ENCODE results near the gene RAB35. TPM values are rescaled to one million over a fixed set of nuclear protein-coding genes. Genes with fewer than 3 reads are reported as not detected.

The RAB35 gene
- total RNA-seq, 2 donors from 2014 or later: 13.4 to 17.6 TPM

GRCh38 chr12:120065472-120065871 lies 51.1 kb downstream of the RAB35 start:
- H3K4me3 ChIP-seq: no peak overlapping the region
- no peak for DNase-seq (ENCODE audit: low spot score)
- no peak overlapping the region for H3K27ac ChIP-seq
- no peaks in the 10 kb centered on the region for H3K27me3 ChIP-seq
- TF ChIP-seq CTCF (IDR thresholded peaks at IDR 0.05): no peak
- no peaks in the 10 kb centered on the region for H3K36me3 ChIP-seq
- H3K4me1 ChIP-seq: peaks cover 0 to 5% of the 10 kb centered on the region in 2 donors
- H3K9me3 ChIP-seq: no peaks in the 10 kb centered on the region

DNA sequence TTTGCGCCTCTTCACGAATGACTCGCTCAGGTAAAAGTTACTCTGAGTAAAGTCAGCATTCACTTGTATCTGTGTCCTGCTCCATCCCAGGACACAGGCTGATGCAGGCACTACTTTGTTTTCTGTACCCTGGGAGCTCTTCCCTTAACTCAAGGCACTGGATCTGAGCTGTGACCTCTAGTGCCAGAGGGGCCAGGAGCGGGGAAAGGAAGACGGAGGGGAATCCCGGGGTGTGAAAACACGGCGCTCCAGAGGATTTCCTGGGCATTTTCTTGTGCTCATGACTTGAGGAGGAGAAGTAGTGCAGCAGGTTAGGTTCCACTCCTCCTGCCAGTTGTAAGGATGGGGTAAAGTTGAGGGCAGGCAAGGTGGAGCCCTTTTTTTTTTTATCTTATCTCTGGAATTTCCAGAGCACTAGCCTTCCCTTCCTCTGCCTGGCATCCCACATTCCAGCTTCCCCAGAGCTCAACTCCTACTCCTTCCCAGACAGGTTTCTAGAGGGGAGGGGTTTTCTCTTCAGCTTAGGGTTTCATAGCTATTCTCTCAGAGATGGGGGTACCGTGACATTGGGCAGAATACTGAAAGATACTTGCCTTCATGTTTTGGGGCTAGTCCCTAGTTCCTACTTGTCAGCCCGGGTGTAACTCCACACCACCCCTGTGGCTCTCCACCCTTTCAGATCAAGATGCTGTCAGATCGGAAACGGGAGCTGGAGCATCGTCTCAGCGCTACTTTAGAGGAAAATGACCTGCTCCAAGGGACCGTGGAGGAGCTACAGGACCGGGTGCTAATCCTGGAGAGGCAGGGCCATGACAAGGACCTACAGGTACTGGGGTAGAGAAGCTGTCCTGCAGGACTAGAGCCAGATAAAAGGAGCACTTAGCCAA lies 52.3 kb downstream of the RAB35 start:
- no peaks in the 10 kb centered on the region for H3K36me3 ChIP-seq
- no peaks in the 10 kb centered on the region for H3K9me3 ChIP-seq
- TF ChIP-seq CTCF (IDR thresholded peaks at IDR 0.05): no peak
- no peak overlapping the region for H3K4me3 ChIP-seq
- H3K4me1 ChIP-seq: peaks cover 0 to 5% of the 10 kb centered on the region in 2 donors
- no peaks in the 10 kb centered on the region for H3K27me3 ChIP-seq
- no peak overlapping the region for H3K27ac ChIP-seq
- DNase-seq (ENCODE audit: low spot score): no peak

DNA sequence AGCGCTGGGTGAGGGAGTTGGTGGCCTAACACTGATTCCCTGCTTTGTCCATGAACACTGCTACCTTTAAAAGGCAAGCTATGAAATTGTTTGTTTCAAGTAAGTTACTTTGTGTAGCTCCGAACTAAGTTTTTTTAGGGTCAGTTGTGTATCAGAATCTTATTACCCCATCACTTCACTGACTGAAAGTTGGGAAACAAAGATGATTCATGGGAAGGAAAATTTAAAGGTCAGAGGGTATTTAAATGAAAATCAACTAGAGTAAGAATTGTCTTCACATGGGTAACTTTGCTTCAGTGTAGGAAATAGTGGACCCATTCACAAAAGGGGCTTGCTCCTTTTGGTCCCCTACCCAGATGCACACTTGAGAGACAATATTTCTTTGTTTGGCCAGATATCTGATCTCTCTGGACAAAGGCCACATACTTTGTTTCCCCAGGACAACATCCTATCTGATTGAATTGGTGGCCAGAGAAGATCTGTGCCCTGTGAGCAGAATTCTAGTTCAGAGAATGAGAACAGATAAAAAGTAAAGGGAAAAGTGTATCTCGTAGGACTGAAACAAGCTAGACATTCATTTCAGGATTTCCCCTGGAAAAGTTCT lies 53.5 kb downstream of the RAB35 start:
- H3K36me3 ChIP-seq: no peaks in the 10 kb centered on the region
- DNase-seq (ENCODE audit: low spot score): no peak
- H3K4me1 ChIP-seq: peaks cover 0 to 5% of the 10 kb centered on the region in 2 donors
- no peaks in the 10 kb centered on the region for H3K27me3 ChIP-seq
- TF ChIP-seq CTCF (IDR thresholded peaks at IDR 0.05): no peak
- no peak overlapping the region for H3K4me3 ChIP-seq
- no peak overlapping the region for H3K27ac ChIP-seq
- H3K9me3 ChIP-seq: no peaks in the 10 kb centered on the region

GRCh38 chr12:120061575-120062214 lies 54.9 kb downstream of the RAB35 start:
- H3K4me1 ChIP-seq: peaks cover 0 to 5% of the 10 kb centered on the region in 2 donors
- H3K27me3 ChIP-seq: no peaks in the 10 kb centered on the region
- TF ChIP-seq CTCF (IDR thresholded peaks at IDR 0.05): no peak
- H3K36me3 ChIP-seq: no peaks in the 10 kb centered on the region
- H3K9me3 ChIP-seq: no peaks in the 10 kb centered on the region
- no peak for DNase-seq (ENCODE audit: low spot score)
- H3K27ac ChIP-seq: no peak overlapping the region
- no peak overlapping the region for H3K4me3 ChIP-seq

- TF ChIP-seq CTCF (IDR thresholded peaks at IDR 0.05): no peak
- H3K27me3 ChIP-seq: no peaks in the 10 kb centered on the region
- H3K4me1 ChIP-seq: peaks cover 0 to 5% of the 10 kb centered on the region in 2 donors
- no peaks in the 10 kb centered on the region for H3K9me3 ChIP-seq
- no peak overlapping the region for H3K4me3 ChIP-seq
- H3K27ac ChIP-seq: no peak overlapping the region
- no peaks in the 10 kb centered on the region for H3K36me3 ChIP-seq
- DNase-seq (ENCODE audit: low spot score): no peak
These were observed 55.8 kb downstream of the RAB35 start for GRCh38 chr12:120060717-120061116.

Measured in right atrium auricular region (tissue), 2 donors.